HG03432 (cell line): ENCODE data around the gene OCIAD2.
"Not testable (repeated sequence)": the region's sequence is repeated elsewhere in the genome, so short reads cannot be mapped to it uniquely, and the experiment has no call there.

ENCODE experiments used
- ATAC-seq: cut with Tn5 transposase; IDR thresholded peaks from one replicate; pipeline ENCODE4 v1.9.1; 2021; ENCODE audit warnings: mild to moderate bottlenecking, moderate library complexity; ENCODE audit not compliant: unreplicated experiment

OCIAD2 gene

GRCh38 chr4:48906206-48907173 is at the start of gene OCIAD2:
Gene OCIAD2 (minus strand): TSS chr4:48906774. CDS start chr4:48904549, 2,225 bp downstream.
- peak; percentile 97 for ATAC-seq

GRCh38 chr4:48954314-48954713 is 47.7 kb upstream of the OCIAD2 start:
- no peak for ATAC-seq

- no peak for ATAC-seq
Observed at GRCh38 chr4:48949518-48950219, 43.1 kb upstream of the OCIAD2 start.

- no peak for ATAC-seq
Observed at GRCh38 chr4:48949086-48949485, 42.5 kb upstream of the OCIAD2 start.

- ATAC-seq, result no peak
Observed at GRCh38 chr4:48947731-48948130, 41.2 kb upstream of the OCIAD2 start.

- ATAC-seq, result no peak
Observed at GRCh38 chr4:48945981-48946380, 39.4 kb upstream of the OCIAD2 start.

- ATAC-seq, result no peak
Observed at GRCh38 chr4:48944756-48945241, 38.2 kb upstream of the OCIAD2 start.

GRCh38 chr4:48944252-48944651 is 37.7 kb upstream of the OCIAD2 start:
- ATAC-seq, result no peak

- no peak for ATAC-seq
Observed at GRCh38 chr4:48943387-48943786, 36.8 kb upstream of the OCIAD2 start.

- ATAC-seq, result no peak
Observed at GRCh38 chr4:48939785-48940184, 33.2 kb upstream of the OCIAD2 start.

GRCh38 chr4:48938831-48939230 is 32.3 kb upstream of the OCIAD2 start:
- no peak for ATAC-seq

GRCh38 chr4:48937033-48937432 is 30.5 kb upstream of the OCIAD2 start:
- ATAC-seq, result no peak

- no peak for ATAC-seq
Observed at GRCh38 chr4:48931459-48931858, 24.9 kb upstream of the OCIAD2 start.

- ATAC-seq, result no peak
Observed at GRCh38 chr4:48930654-48931053, 24.1 kb upstream of the OCIAD2 start.

GRCh38 chr4:48924416-48924815 is 17.8 kb upstream of the OCIAD2 start:
- ATAC-seq, result no peak

GRCh38 chr4:48923065-48923464 is 16.5 kb upstream of the OCIAD2 start:
- not testable (repeated sequence) for ATAC-seq

GRCh38 chr4:48914311-48914710 is 7.7 kb upstream of the OCIAD2 start:
- ATAC-seq, result no peak

- no peak for ATAC-seq
Observed at GRCh38 chr4:48913346-48913745, 6.8 kb upstream of the OCIAD2 start.

- ATAC-seq, result no peak
Observed at GRCh38 chr4:48912349-48912748, 5.8 kb upstream of the OCIAD2 start.

- ATAC-seq, result no peak
Observed at GRCh38 chr4:48910511-48910910, 3.9 kb upstream of the OCIAD2 start.

GRCh38 chr4:48909697-48910096 is 3.1 kb upstream of the OCIAD2 start:
- peak; percentile 24 for ATAC-seq

GRCh38 chr4:48908687-48909086 is 2.1 kb upstream of the OCIAD2 start:
- ATAC-seq, result no peak
